Putamen (tissue), 1 donor: ENCODE measurements around the gene XYLT1.

Experiments
- DNase-seq: peaks from one replicate; pipeline ENCODE4 v3.0.0-alpha.2; 2016; ENCODE audit warnings: low spot score

Gene XYLT1

DNA sequence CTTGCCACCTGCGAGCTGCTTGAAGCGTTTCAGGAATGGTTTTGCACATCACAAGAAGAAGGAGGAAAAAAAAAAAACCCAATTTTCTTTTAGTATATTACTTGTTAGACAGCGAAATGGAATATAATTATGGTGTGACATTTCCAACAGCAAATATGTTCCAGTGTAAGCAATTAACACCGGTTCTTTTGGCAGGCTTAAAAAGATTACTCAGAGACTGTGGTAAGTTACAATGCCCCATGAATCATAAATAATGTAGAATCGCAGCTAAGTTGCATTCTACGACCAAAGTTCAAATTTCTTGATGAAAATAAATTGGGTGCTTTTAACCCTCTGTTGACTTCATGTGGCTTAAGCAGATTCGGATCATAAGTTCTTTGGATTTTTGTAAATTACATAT, 245.2 kb downstream of the XYLT1 start:
- no peak for DNase-seq

DNA sequence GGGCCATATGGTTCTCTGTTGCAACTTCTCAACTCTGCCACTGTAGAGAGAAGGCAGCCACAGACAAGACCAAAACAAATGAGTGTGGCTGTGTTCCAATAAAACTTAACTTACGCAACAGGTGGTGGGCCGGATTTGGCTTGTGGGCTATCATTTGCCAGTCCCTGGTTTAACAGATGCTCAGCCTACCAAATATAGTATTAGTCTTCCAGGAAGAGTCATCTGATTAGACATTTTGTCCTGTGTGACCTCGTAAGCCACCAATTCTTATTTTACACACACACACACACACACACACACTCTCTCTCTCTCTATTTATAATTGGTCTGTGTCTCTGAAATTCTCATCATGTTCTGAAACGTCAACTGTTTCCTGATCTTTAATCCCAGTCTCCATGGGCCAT, 245.9 kb downstream of the XYLT1 start:
- DNase-seq, result no peak

DNA sequence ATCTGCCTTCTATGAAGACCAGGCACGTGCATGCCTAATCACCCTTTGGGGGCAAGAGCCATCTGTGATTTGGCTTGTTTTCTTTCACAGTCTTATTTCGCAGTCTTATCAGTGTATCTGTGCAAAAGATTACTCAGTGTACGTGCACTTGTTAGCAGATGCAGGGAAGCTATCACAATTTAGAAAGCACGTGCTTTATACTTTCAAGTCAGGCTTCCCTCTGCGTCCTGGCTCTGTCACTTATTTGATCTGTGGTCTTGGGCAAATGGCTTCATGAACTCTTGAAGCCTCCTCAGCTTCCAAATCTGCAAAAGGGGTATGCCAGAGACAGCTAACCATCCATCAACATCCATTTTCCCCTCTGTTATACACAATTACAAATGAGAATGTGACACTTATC, 246.4 kb downstream of the XYLT1 start:
- no peak for DNase-seq

DNA sequence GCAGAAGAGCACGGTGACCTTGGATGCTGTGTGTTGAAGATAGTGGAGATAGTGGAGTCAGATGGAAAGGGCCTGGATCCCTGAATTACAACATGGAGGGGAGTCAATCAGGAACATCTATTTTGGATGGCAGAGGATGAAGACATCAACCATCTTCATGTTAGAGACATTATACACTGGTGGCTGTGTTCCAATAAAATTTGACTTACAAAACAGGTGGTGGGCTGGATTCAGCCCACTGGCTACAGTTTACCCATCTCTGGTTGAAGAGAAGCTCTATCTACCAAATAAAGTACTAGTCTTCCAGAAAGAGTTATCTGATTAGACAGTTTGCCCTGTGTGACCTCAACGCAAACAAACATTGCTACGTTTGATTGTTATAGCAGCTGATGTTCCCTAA, 247.2 kb downstream of the XYLT1 start:
- no peak for DNase-seq

DNA sequence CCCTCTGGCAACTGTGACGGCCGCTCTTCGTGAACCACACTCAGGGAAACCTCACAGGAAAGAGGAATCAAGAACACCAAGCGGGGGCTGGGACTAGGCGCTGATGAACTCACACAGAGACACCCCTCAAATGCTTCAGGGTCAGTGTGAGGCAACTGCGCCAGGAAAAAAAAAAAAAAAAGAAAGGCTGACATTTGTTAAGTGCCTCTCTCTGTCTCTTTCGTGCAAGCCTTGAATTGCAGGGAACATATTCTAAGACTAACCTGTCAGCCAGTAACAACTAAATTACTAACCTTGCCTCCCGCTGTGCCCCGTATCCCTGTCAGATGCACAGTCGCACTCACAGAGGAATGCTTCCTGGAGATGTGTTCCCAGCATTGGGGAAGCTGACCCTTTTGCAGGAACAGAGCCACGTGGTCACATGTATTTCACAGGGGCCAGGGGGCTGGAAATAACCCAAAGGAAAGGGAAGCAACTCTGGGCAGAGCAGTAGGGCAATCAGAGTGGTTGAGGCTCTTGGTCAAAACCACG, 247.8 kb downstream of the XYLT1 start:
- peak; percentile 30 for DNase-seq

DNA sequence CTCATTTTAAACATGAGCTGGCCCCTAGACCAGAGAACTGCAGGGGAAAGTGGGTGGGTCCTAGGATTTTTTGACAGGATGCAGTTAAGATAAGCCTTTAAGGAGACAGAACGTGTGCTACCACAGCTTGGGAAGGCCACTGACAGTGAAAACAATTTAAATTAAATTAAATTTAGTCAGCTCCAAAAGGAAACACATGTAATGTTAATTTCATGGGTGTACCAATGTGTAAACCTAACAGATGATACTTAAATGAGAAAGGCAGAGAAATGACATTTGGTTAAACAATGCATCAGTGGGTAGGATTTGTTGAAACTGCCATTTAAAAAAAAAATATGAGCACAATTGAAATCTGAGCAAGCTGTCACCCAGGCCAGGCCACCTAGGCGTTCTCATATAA, 250.8 kb downstream of the XYLT1 start:
- no peak for DNase-seq

DNA sequence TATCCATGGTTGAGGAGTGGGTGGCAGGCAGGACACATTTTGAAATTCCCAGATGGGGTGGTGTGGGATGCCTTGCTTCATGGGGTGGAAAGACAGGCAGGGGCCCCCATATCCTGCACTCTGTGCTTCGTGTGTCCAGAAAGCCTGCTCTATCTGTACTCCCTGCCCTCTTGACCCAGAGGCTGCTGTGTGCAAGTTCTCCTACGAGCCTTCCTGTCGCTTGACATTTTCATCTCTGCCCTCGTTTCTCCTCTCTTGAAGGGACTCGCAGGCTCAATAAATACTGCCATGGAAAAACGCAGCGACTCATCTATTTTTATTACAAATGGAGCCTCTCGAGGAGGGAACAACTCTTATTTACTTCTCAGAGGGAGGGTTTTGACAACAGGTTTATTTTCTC, 254.8 kb downstream of the XYLT1 start:
- no peak for DNase-seq

DNA sequence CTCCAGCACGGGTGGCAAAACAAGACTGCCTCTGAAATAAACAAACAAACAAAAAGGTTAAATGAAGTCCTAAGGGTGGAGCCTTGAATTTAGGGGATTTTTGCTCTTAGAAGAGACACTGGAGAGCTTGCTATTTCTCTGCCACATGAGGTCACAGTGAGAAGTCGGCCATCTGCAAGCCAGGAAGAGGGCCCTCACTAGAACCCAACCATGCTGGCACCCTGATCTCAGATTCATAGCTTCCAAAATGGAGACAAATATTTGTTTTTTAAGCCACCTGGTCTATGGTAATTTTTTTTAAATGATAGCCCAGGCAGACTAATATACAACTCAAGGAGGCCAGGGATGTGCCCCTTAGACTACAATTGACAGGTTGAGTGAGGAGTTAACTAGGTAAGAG, 255.5 kb downstream of the XYLT1 start:
- no peak for DNase-seq

DNA sequence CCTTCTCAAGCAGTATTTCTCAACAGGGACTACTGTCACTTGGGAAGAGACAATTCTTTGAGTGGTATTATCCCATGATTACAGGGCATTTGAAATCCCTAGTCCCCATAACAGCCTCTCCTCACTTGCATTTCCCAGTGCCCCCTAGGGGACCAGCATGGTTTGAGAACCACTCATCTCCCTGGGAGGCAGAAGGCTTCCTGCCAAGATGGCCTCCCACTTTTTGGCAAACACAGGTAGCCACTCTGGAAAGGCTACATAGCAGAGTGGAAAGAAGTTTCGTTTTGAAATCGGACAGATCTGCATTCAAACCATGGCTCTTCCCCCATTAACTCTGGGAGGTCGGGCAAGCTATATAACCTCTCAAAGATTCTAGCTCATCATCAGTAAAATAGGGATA, 256.8 kb downstream of the XYLT1 start:
- DNase-seq, result no peak

DNA sequence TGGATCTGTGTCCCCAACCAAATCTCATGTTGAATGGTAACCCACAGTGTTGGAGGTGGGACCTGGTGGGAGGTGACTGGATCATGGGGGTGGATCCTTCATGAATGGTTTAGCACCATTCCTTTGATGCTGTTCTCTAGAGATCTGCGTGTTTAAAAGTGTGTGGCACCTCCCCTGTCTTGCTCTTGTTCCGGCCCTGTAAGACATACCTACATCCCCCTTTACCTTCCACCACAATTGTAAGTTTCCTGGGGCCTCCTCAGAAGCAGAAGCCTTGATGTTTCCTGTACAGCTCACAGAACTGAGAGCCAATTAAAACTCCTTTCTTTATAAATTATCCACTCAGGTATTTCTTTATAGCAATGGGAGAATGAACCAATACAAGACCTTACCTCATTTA, 257.7 kb downstream of the XYLT1 start:
- no peak for DNase-seq

DNA sequence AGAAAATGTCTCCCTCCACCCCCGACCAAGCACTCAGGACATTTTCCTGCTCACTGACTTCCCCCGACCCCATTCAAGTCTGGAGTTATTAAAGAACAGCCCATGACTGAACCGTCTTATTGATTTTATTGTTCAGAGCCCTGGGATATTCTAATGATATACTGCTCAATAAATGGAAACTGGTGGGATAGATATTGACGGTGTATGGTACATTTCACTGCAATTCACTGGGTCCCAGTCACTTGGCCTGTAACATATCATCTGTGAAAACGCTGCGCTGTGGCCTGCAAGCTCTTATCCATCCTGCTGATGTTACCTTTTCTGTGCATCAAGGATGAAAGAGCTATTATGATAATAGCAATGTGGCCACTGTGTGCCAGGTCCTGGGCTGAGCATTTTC, 258.2 kb downstream of the XYLT1 start:
- DNase-seq, result no peak

DNA sequence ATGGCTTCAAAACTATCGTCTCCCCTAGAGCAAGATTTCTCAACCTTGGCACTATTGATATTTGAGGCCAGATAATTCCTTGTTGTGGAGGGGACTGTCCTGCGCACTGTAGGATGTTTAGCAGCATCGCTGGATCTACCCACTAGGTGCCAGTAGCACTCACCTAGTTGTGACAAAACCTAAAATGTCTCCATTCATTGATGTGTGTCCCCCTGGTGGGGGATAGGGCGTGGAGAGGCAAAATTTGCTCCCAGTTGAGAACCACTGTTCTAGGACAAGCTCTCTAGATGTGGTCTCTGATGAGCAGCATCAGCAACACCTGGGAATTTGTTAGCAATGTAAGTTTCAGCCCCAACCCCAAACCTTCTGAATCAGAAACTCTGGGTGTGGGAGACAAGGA, 259.0 kb downstream of the XYLT1 start:
- DNase-seq, result no peak

DNA sequence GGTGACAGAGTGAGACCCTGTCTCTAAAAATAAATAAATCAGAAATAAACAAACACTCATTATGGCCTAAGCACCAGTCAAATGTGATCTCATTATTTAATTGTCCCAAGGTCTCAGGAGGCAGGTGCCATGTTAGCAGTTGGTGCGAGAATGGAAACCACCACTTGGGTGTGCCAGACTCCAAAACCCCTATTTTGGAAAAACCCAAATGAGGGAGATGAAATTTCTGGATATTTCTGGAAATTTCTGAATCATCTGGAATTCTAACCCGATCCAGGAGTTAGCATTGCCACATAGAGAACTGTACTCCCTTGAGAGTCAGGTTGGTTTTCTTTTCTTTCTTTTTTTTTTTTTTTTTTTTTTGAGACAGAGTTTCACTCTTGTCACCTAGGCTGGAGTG, 264.0 kb downstream of the XYLT1 start:
- DNase-seq, result no peak

DNA sequence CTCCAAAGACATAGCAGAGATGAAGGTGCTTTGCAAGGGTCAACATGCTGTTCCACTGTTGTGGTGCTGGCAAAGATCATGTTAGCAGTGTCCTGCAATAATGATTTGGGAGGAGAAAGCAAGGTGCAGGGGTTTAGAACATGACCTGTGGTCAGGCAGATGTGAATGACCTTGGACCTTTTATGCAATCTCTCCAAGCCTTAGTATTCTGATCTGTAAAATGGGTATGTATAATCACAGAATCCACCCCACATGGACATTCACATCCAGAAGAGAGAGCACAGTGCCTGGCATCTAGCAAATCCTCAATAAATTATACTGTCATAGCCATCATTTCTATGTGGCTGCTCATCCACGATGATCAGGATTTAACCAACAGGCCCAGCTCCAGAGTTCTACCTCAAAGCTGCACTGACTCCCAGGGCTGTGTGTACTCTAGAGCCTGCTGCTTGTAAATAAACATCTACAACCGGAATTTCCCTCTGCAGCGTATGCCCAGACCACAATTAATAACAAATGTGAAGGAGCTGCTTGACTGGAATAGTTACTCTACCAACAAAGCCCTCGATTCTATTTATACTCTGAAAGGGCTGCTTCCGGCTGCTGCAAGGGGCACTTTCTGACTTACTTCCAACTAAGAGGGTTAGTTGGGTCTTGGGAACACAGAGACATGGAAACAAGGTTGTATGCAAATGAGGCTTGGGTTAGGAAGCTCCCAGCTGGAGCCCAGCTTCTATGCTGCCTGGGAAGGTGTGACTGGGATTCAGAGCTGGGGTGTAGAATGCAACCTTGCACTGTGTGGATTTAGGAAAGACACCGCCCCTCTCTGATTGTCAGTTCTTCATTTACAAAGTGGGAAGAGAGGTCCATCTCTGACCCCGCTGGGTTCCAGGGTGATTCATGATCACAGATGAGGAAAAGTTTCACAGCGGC, 265.2 kb downstream of the XYLT1 start:
- no peak for DNase-seq

DNA sequence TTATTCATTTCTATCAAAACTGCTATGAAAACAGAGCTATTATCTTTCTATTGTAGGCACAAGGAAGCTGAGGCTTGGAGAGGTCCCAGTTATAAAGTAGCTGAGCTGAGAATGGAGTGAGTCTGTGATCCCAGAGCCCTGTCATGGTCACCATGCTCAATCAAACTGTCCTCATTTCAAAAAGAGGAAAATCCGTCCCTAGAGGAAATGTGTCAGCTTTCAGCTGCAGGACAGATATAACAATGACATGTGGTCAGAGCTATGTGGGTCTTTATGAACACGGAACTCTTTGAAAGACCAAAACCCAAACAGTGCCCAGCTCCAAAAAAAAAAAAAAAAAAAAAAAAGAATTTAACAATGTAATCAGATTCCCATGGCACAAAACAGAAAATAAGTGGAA, 266.1 kb downstream of the XYLT1 start:
- DNase-seq, result no peak

DNA sequence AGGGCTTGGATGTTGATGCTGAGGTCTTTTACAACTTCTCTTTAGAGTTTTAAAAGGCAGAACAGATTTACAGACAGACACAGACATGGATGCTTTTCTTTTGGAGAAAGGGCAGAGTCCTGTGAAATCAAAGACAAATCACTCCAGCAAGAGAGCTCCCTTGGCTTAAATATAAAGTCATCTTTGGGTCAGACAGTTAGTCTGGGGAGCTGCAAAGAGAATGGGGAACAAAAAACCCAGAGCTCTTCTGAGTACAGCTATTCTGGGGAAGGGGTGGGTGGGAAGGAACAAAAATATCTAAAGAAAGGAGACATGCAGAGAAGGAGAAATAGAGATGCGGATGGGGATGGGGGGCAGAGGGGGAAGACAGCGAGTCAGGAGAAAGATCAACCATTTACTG, 266.6 kb downstream of the XYLT1 start:
- DNase-seq, result peak; percentile 35

DNA sequence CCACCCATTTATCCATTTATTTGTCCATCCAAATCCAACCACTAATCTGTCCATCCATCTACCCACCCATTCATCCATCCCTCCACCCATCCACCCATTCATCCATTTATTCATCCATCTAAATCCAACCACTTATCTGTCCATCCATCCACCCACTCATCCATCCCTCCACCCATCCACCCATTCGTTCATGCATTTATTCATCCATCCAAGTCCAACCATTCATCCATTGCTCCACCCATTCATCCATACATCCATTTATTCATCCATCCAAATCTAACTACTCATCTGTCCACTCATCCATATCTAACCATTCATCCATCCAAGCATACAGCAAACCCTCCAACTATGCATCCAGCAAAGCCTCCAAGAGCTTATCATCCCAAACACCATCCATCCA, 267.3 kb downstream of the XYLT1 start:
- DNase-seq, result no peak

DNA sequence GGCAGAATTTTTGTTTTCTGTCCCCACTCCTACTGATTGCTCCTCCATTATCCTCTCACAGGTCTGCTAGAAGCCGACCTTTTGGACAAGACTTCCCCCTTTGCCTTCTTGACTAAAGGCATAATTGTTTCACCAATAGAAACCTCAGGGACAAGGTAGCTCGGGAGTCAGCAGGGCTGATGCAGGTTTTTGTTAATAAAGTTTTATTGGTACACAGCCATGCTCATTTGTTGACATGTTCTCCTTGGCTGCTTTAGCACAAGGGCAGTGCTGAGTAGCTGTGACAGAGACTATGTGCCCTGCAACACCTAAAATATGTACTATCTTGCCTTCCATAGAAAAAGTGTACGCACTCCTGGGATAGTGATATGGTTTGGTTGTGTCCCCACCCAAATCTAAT, 271.6 kb downstream of the XYLT1 start:
- DNase-seq, result no peak

DNA sequence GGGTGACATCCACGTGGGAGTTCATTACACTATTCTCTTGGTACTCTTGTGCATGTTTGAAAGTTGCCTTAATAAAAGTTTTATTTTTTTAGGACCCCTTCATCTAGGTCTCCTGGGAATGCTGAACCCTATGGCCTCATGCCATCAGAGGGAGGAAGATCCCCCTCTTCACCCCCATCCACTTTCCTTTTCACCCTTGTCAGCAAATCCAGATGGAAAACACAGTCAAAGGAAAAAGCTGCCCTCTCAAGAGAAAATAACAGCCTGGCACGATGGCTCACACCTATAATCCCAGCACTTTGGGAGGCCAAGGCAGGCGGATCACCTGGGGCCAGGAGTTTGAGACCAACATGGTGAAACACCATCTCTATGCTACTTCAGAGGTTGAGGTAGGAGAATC, 274.2 kb downstream of the XYLT1 start:
- no peak for DNase-seq

DNA sequence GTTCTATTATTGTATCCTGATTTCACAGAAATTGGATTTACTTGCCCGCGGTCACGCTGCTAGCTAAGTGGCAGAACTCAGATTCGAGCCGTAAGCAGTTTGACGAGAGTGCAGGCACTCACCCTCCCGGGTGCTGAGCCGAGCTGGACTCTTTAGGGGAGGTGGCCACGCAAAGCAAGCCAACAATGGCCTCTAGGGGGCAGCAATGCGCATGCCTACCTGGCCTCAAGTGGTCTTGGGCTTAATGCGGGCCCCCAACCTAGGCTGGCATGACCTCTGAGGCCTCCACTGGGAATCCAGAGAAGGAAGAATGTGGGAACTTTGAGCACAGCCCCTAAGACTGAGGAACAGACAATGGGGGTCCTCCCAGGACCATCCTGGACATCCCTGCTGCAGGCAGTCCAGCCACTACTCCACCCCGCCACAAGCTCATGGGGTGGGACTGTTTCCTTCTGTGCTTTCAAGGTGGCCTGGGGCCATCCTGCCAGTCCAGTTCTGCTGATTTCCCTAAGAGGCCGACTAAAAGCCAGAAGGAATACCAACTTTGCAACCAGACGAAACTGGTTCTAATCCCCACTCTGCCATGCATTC, 276.5 kb downstream of the XYLT1 start:
- DNase-seq, result no peak

DNA sequence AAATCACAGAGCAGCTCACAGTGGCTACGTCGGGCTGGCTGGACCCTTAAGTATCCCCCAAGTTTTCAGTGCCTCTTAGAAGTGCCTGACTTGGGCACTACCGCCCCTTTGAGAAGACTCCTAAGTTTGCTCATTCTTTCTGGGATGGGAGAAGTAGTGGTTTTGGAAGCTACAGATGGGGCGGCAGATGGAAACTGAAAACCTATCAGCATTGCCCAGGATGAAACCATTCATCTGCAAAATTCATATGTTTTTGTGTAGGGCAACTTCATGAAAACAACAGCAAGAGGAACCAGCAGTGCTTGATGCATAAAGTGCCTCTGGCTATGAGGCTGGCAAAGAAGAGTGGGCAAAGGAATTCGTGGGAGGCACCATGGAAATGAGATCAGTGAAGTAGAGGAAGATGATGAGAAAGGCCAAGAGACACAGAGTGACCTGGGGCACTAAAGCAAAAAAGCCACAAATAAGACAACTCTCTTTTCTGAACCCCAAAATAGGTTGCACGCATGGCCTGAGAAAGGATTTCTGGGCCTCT, 277.1 kb downstream of the XYLT1 start:
- no peak for DNase-seq

DNA sequence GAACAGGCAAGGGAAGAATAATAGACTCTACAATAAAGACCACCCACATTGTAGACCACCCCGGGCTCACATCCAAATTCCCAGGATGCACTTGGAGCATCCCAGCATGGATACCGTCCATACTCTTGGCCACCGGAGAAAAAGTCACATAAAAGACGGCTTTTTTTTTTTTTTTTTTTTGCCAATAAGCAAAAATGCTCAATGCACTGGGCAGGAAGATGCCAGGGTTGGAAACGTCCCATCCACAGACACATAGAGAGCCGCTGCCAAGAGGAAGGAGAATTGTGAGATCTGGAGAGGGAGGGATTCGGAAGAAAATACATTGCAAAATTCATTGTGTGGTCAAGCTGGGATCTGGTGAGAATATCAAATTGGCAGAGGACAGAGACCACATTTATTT, 286.7 kb downstream of the XYLT1 start:
- no peak for DNase-seq
